K562 (cell line): ENCODE results near the gene MAGT1. TPM values are rescaled to one million over a fixed set of nuclear protein-coding genes. Genes with fewer than 3 reads are reported as not detected.

Experiments
- ATAC-seq: fragments of 200-7000 bp; cut with Tn5 transposase; 3 replicates; pipeline ENCODE4 v1.9.1; 2020; ENCODE audit warnings: moderate library complexity
- BruUV-seq: library from RNA; stranded (reverse); fragments of 400-500 nt; replicated peaks from 2 replicates; lab custom pipeline; 2021; lab: Mats Ljungman, UMichigan
- CTCF ChIA-PET: fragments of 300-600 bp; formaldehyde crosslinking; extraction: SDS; loops from one replicate; lab custom pipeline; 2021; ENCODE audit warnings: low intra/inter-chr PET ratio; lab: Yijun Ruan, JAX
- POLR2A ChIA-PET: fragments of 300-600, 350-650 bp; sonication (Branson Sonifier 250); formaldehyde crosslinking; extraction: SDS; loops from one replicate; lab custom pipeline; 2021; ENCODE audit warnings: antibody characterized with exemption, inconsistent platforms; lab: Yijun Ruan, JAX
- DNase-seq, 4 experiments: peaks; one replicate each; pipeline versions ENCODE4 v3.0.0 to v3.0.0-alpha.2; 2011 to 2018; ENCODE audit warnings: low spot score in 3 of 4, mixed read lengths in 3 of 4; ENCODE audit errors: extremely low read depth in 1 of 4
- FAIRE-seq: peaks from 2 replicates; lab custom pipeline; 2011; peaks lifted over from hg19 to GRCh38; lab: Jason Lieb, UNC
- H2AFZ ChIP-seq: 2 replicates; pipeline ENCODE4 v1.6.0; 2011; ENCODE audit warnings: low read depth, low read length, control low read depth, inconsistent platforms
- H3K27ac ChIP-seq: fragments of 200-600 bp; 3 replicates; pipeline ENCODE4 v1.8.0; 2011; ENCODE audit warnings: low read depth, mild to moderate bottlenecking, control low read depth, inconsistent platforms, low read length, moderate library complexity, mixed read lengths; ENCODE audit errors: extremely low read depth
- H3K27me3 ChIP-seq, 2 experiments: fragments of 300-600 bp in 1 of 2; 2 replicates in 1 of 2; 3 replicates in 1 of 2; pipeline versions ENCODE4 v1.6.0 to v1.8.0; 2011; ENCODE audit warnings: inconsistent platforms in 2 of 2, low read length in 2 of 2, mild to moderate bottlenecking in 1 of 2, mixed read lengths in 1 of 2, moderate library complexity in 1 of 2; ENCODE audit not compliant: control insufficient read depth in 2 of 2, insufficient read depth in 2 of 2
- H3K36me3 ChIP-seq: fragments of 300-600 bp; 3 replicates; pipeline ENCODE4 v1.8.0; 2011; ENCODE audit warnings: mild to moderate bottlenecking, low read length, inconsistent platforms; ENCODE audit not compliant: control insufficient read depth, insufficient read depth
- H3K4me1 ChIP-seq, 2 experiments: fragments of 200-600 bp in 1 of 2; replicated peaks in 1 of 2; 2 replicates in 1 of 2; 3 replicates in 1 of 2; pipeline versions ENCODE4 v1.5.1 to v1.8.0; 2011; ENCODE audit warnings: inconsistent platforms in 2 of 2, low read length in 2 of 2, mild to moderate bottlenecking in 1 of 2, mixed read lengths in 1 of 2, moderate library complexity in 1 of 2; ENCODE audit not compliant: control insufficient read depth in 2 of 2, insufficient read depth in 2 of 2
- H3K4me2 ChIP-seq: 2 replicates; pipeline ENCODE4 v1.6.1; 2011; ENCODE audit warnings: low read length, control low read depth, inconsistent platforms, mixed read lengths; ENCODE audit not compliant: insufficient read depth
- H3K4me3 ChIP-seq: fragments of 200-600 bp; sonication (generic), shearing (Covaris generic); 2 replicates; pipeline ENCODE4 v1.5.1; 2016; ENCODE audit warnings: control low read depth, inconsistent platforms
- H3K79me2 ChIP-seq: fragments of 200-600 bp; 3 replicates; pipeline ENCODE4 v1.8.0; 2011; ENCODE audit warnings: low read length, inconsistent platforms; ENCODE audit not compliant: control insufficient read depth, insufficient read depth
- H3K9ac ChIP-seq, 2 experiments: 2 replicates each; pipeline versions ENCODE4 v1.6.0 to v1.6.1; 2011; ENCODE audit warnings: low read depth in 2 of 2, low read length in 2 of 2, control low read depth in 1 of 2, inconsistent platforms in 1 of 2, mild to moderate bottlenecking in 1 of 2, mixed read lengths in 1 of 2; ENCODE audit not compliant: insufficient read depth in 1 of 2
- H3K9me1 ChIP-seq: one replicate; pipeline ENCODE4 v1.6.0; 2011; ENCODE audit warnings: inconsistent platforms, mild to moderate bottlenecking, low read length, moderate library complexity; ENCODE audit not compliant: control insufficient read depth, insufficient read depth
- H3K9me3 ChIP-seq: replicated peaks from 2 replicates; pipeline ENCODE4 v1.5.1; 2011; ENCODE audit warnings: low read depth, low read length, inconsistent platforms; ENCODE audit not compliant: control insufficient read depth, insufficient read depth
- H4K20me1 ChIP-seq: replicated peaks from 2 replicates; pipeline ENCODE4 v1.6.1; 2011; ENCODE audit warnings: low read length, inconsistent platforms, mixed read lengths; ENCODE audit not compliant: control insufficient read depth, insufficient read depth
- GABPB2 ChIP-seq: fragments of 250-450 bp; sonication (Bioruptor Pico); conservative IDR thresholded peaks from 2 replicates; pipeline ENCODE4 v1.5.1; 2021; ENCODE audit warnings: mild to moderate bottlenecking
- NRF1 ChIP-seq, 2 experiments: fragments of 450-650 bp; IDR thresholded peaks in 1 of 2; conservative IDR thresholded peaks in 1 of 2; 2 replicates each; pipeline ENCODE4 v1.6.1; 2014; ENCODE audit warnings: mild to moderate bottlenecking in 2 of 2
- PTTG1 ChIP-seq: fragments of 450-650 bp; IDR thresholded peaks from 2 replicates; pipeline ENCODE4 v1.6.1; 2016; ENCODE audit warnings: low read depth, mild to moderate bottlenecking, missing genetic modification characterization, missing compliant biosample characterization
- XRCC5 ChIP-seq: fragments of 200-400 bp; formaldehyde crosslinking; IDR thresholded peaks from 2 replicates; pipeline ENCODE4 v1.6.1; 2017; ENCODE audit warnings: low read depth, mild to moderate bottlenecking, low read length
- ZNF316 ChIP-seq: fragments of 450-650 bp; IDR thresholded peaks from 2 replicates; pipeline ENCODE4 v1.6.1; 2016
- ZNF707 ChIP-seq: fragments of 250-450 bp; sonication (Bioruptor Pico); conservative IDR thresholded peaks from 2 replicates; pipeline ENCODE4 v1.8.0; 2022; ENCODE audit warnings: inconsistent platforms, mild to moderate bottlenecking, moderate library complexity
- WGBS: fragments of 100-300 bp; shearing (Covaris generic); methylation state at CpG from one replicate; pipeline ENCODE4 v1.1.6; 2016; ENCODE audit warnings: low coverage, mixed read lengths; ENCODE audit not compliant: insufficient coverage; ENCODE audit errors: missing lambda C conversion rate; 5-methylcytosine and 5-hydroxymethylcytosine counted together
- in situ Hi-C: fragments of 300-500 bp; cut with MboI; formaldehyde crosslinking; loops from 4 replicates; pipeline ENCODE4 v1.15.0; 2018; ENCODE audit warnings: inconsistent platforms, mixed read lengths
- intact Hi-C: fragments of 100-400 bp; cut with micrococcal nuclease; formaldehyde crosslinking; loops from 2 replicates; pipeline ENCODE4 v1.14.2; 2022
- polyA plus RNA-seq, 8 experiments: library from polyadenylated mRNA; depleted of rRNA in 4 of 8; stranded (reverse) in 5 of 8; unstranded in 3 of 8; fragments of >200 nt; fragmentation: Nextera tagmentation in 2 of 8; fragmentation: Illumina TruSeq in 1 of 8; extraction: Ambion mirVana in 2 of 8; extraction: Trizol in 1 of 8; gene quantifications; 2 replicates each; pipeline versions ENCODE4 v1.2.1 to v1.2.3, GENCODE V29; 2011 to 2014; ENCODE audit warnings: inconsistent platforms in 1 of 8, missing spikeins in 1 of 8
- total RNA-seq, 7 experiments: library from RNA; depleted of rRNA in 6 of 7; stranded (reverse); fragments of >200 nt in 6 of 7; fragmentation: Illumina TruSeq in 2 of 7; extraction: Trizol in 2 of 7; gene quantifications; 2 replicates each; pipeline versions ENCODE4 v1.2.1 to v1.2.3, GENCODE V29; 2011 to 2021; ENCODE audit warnings: low replicate concordance in 1 of 7
- TF ChIP-seq, protein P1 (sequence below): sonication (generic); IDR thresholded peaks from 2 replicates; pipeline ENCODE4 v1.6.1; 2016
- TF ChIP-seq, protein P2 (sequence below), 2 experiments: fragments of 450-650 bp in 1 of 2; sonication (generic) in 1 of 2; formaldehyde crosslinking; conservative IDR thresholded peaks; 2 replicates each; pipeline versions ENCODE4 v1.4.0 to v1.8.1; 2020 to 2022; ENCODE audit warnings: mild to moderate bottlenecking in 1 of 2, missing genetic modification reagents in 1 of 2

Gene MAGT1
- total and polyA plus RNA-seq, 9 of the 15 experiments (the other 6 are each of a cell fraction or from before 2014, with no cell fraction given), result 15.5 to 46.2 (median 28.8) TPM

DNA sequence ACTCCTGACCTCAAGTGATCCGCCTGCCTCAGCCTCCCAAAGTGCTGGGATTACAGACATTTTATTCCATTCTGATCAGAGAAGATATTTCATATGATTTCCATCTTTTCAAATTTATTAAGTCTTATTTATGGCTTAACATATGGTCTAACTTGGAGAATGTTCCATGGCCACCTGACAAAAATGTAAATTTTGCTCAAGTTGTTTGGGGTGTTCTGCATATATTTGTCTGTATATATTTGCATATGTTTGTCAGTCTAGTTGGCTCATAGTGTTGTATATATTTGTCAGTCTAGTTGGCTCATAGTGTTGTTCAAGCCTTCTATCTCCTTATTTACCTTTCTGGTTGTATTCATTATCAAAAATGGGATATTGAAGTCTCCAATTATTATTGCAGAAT lies 93.0 kb downstream of the MAGT1 start:
- no peaks in the 10 kb centered on the region; a peak in 1 of 5 replicates for H3K4me1 ChIP-seq
- H3K9ac ChIP-seq, result no peak overlapping the region
- no peaks in the 10 kb centered on the region for H3K79me2 ChIP-seq
- no peak overlapping the region for H3K4me2 ChIP-seq
- intact Hi-C loops (no loop called here), in situ Hi-C loops (no loop called here)
- ChIA-PET CTCF (no interaction called here), POLR2A (no interaction called here)
- no peak for DNase-seq
- no peaks in the 10 kb centered on the region for H3K27me3 ChIP-seq
- no peaks in the 10 kb centered on the region for H3K9me1 ChIP-seq
- no CpG with 5 or more reads among the region's 1 CpG for WGBS
- BruUV-seq, result no TSS peak
- no peak for FAIRE-seq
- no peaks in the 10 kb centered on the region for H3K36me3 ChIP-seq
- no peaks in the 10 kb centered on the region for H3K9me3 ChIP-seq
- no peak overlapping the region for H2AFZ ChIP-seq
- H4K20me1 ChIP-seq, result no peaks in the 10 kb centered on the region
- no peak overlapping the region for H3K27ac ChIP-seq
- TF ChIP-seq ZNF707 (CRISPR knock-in tag), result no peak
- no peak for TF ChIP-seq ZNF316
- TF ChIP-seq, protein P1, sequence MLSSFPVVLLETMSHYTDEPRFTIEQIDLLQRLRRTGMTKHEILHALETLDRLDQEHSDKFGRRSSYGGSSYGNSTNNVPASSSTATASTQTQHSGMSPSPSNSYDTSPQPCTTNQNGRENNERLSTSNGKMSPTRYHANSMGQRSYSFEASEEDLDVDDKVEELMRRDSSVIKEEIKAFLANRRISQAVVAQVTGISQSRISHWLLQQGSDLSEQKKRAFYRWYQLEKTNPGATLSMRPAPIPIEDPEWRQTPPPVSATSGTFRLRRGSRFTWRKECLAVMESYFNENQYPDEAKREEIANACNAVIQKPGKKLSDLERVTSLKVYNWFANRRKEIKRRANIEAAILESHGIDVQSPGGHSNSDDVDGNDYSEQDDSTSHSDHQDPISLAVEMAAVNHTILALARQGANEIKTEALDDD, result no peak
- no peak for TF ChIP-seq NRF1 (conservative IDR thresholded peaks at IDR 0.05 in 1 of 2, IDR thresholded peaks at IDR 0.05 in 1 of 2)
- no peak for TF ChIP-seq XRCC5
- no peak for TF ChIP-seq PTTG1 (tag)
- TF ChIP-seq, protein P2, sequence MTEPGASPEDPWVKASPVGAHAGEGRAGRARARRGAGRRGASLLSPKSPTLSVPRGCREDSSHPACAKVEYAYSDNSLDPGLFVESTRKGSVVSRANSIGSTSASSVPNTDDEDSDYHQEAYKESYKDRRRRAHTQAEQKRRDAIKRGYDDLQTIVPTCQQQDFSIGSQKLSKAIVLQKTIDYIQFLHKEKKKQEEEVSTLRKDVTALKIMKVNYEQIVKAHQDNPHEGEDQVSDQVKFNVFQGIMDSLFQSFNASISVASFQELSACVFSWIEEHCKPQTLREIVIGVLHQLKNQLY (CRISPR knock-in tag; conservative IDR thresholded peaks at IDR 0.05), result no peak
- no peak for TF ChIP-seq GABPB2
- ATAC-seq, result no peak
- no peak overlapping the region for H3K4me3 ChIP-seq
